SK-N-SH (cell line): ENCODE measurements around the gene S100P. TPM values are rescaled to one million over a fixed set of nuclear protein-coding genes. Genes with fewer than 3 reads are reported as not detected.

ENCODE experiments used
- CTCF ChIA-PET: fragments of 300-600, 350-600 bp; formaldehyde crosslinking; extraction: SDS; loops from one replicate; lab custom pipeline; 2021; lab: Yijun Ruan, JAX
- POLR2A ChIA-PET: fragments of 350-600 bp; sonication (Branson Sonifier 250); formaldehyde crosslinking; extraction: SDS; loops from one replicate; lab custom pipeline; 2020; ENCODE audit warnings: antibody characterized with exemption, inconsistent platforms; lab: Yijun Ruan, JAX
- DNase-seq: peaks from one replicate; pipeline ENCODE4 v3.0.0; 2012
- H2AFZ ChIP-seq: fragments of 200-600 bp; sonication (generic); 2 replicates; pipeline ENCODE4 v1.8.1; 2016; ENCODE audit warnings: antibody characterized with exemption, mild to moderate bottlenecking, low read depth
- H3F3A ChIP-seq: fragments of 200-600 bp; sonication (generic); replicated peaks from 2 replicates; pipeline ENCODE3; 2016; ENCODE audit warnings: antibody characterized with exemption, mild to moderate bottlenecking; ENCODE audit not compliant: insufficient read depth
- H3K27ac ChIP-seq, 2 experiments: fragments of 200-500 bp in 1 of 2; fragments of 200-600 bp in 1 of 2; sonication (Bioruptor generic) in 1 of 2; sonication (generic), shearing (Covaris generic) in 1 of 2; 2 replicates each; pipeline versions ENCODE4 v1.5.1 to v1.6.1; 2014 to 2016; ENCODE audit warnings: low read depth in 2 of 2, inconsistent platforms in 1 of 2, low read length in 1 of 2, mild to moderate bottlenecking in 1 of 2, mixed read lengths in 1 of 2
- H3K27me3 ChIP-seq: fragments of 200-600 bp; sonication (generic), shearing (Covaris generic); 2 replicates; pipeline ENCODE4 v1.6.1; 2016; ENCODE audit warnings: mixed run types; ENCODE audit not compliant: insufficient read depth
- H3K36me3 ChIP-seq, 2 experiments: fragments of 200-500 bp in 1 of 2; fragments of 200-600 bp in 1 of 2; sonication (Bioruptor generic) in 1 of 2; sonication (generic) in 1 of 2; replicated peaks in 1 of 2; 2 replicates each; pipeline versions ENCODE3 to v1.5.1; 2014 to 2016; ENCODE audit warnings: low read length in 1 of 2, mild to moderate bottlenecking in 1 of 2; ENCODE audit not compliant: insufficient read depth in 2 of 2, control insufficient read depth in 1 of 2
- H3K4me1 ChIP-seq, 2 experiments: fragments of 200-500 bp in 1 of 2; fragments of 200-600 bp in 1 of 2; sonication (Bioruptor generic) in 1 of 2; sonication (generic), shearing (Covaris generic) in 1 of 2; 2 replicates each; pipeline versions ENCODE4 v1.5.1 to v1.6.1; 2014 to 2016; ENCODE audit warnings: low read depth in 1 of 2, low read length in 1 of 2, mixed run types in 1 of 2; ENCODE audit not compliant: insufficient read depth in 2 of 2, control insufficient read depth in 1 of 2
- H3K4me2 ChIP-seq: fragments of 200-600 bp; sonication (generic), shearing (Covaris generic); 2 replicates; pipeline ENCODE4 v1.6.1; 2017; ENCODE audit warnings: mixed run types
- H3K4me3 ChIP-seq, 2 experiments: fragments of 200-500 bp in 1 of 2; fragments of 200-600 bp in 1 of 2; sonication (Bioruptor generic) in 1 of 2; sonication (generic), shearing (Covaris generic) in 1 of 2; 2 replicates each; pipeline versions ENCODE4 v1.5.1 to v1.8.1; 2014 to 2016; ENCODE audit warnings: low read depth in 2 of 2, inconsistent platforms in 1 of 2, low read length in 1 of 2, mild to moderate bottlenecking in 1 of 2, mixed read lengths in 1 of 2, moderate library complexity in 1 of 2
- H3K79me2 ChIP-seq: fragments of 200-600 bp; sonication (generic); 2 replicates; pipeline ENCODE4 v1.8.1; 2017; ENCODE audit warnings: mild to moderate bottlenecking; ENCODE audit not compliant: insufficient read depth
- H3K9ac ChIP-seq: fragments of 200-600 bp; sonication (generic); 2 replicates; pipeline ENCODE4 v1.6.1; 2017; ENCODE audit warnings: mixed run types
- H3K9me2 ChIP-seq: fragments of 200-600 bp; sonication (generic); 2 replicates; pipeline ENCODE4 v1.6.1; 2017; ENCODE audit warnings: mixed run types
- H3K9me3 ChIP-seq: fragments of 200-600 bp; sonication (generic); 2 replicates; pipeline ENCODE4 v1.6.1; 2017; ENCODE audit warnings: mixed run types, mild to moderate bottlenecking, moderate library complexity
- H4K20me1 ChIP-seq: fragments of 200-600 bp; sonication (generic); 2 replicates; pipeline ENCODE4 v1.6.1; 2017; ENCODE audit warnings: mild to moderate bottlenecking, mixed run types; ENCODE audit not compliant: insufficient read depth
- CHD2 ChIP-seq: fragments of 150-350 bp; IDR thresholded peaks from 2 replicates; pipeline ENCODE4 v1.6.1; 2018; ENCODE audit warnings: low read length; ENCODE audit not compliant: partially characterized antibody
- ELF1 ChIP-seq: IDR thresholded peaks from 2 replicates; pipeline ENCODE4 v1.4.0; 2012
- EP300 ChIP-seq, 2 experiments: IDR thresholded peaks; 2 replicates each; pipeline versions ENCODE4 v1.4.0 to v1.6.1; 2012; ENCODE audit warnings: borderline replicate concordance in 1 of 2, low read depth in 1 of 2, low read length in 1 of 2
- FOSL2 ChIP-seq: IDR thresholded peaks from 2 replicates; pipeline ENCODE4 v1.4.0; 2012; ENCODE audit warnings: low read depth, mild to moderate bottlenecking, moderate library complexity, borderline replicate concordance
- IRF3 ChIP-seq: fragments of 150-350 bp; IDR thresholded peaks from 2 replicates; pipeline ENCODE4 v1.6.1; 2016; ENCODE audit warnings: mild to moderate bottlenecking, low read depth, low read length
- MAX ChIP-seq: IDR thresholded peaks from 2 replicates; pipeline ENCODE4 v1.4.0; 2012; ENCODE audit warnings: low read depth
- MEF2A ChIP-seq: IDR thresholded peaks from 2 replicates; pipeline ENCODE4 v1.4.0; 2012; ENCODE audit warnings: low read depth, borderline replicate concordance
- POLR2AphosphoS5 ChIP-seq: IDR thresholded peaks from 2 replicates; pipeline ENCODE4 v1.6.1; 2012; ENCODE audit warnings: low read depth, low read length
- RXRA ChIP-seq: IDR thresholded peaks from 2 replicates; pipeline ENCODE4 v1.4.0; 2012; ENCODE audit warnings: low read depth, mild to moderate bottlenecking, borderline replicate concordance
- TCF12 ChIP-seq: IDR thresholded peaks from 2 replicates; pipeline ENCODE4 v1.4.0; 2012
- TEAD4 ChIP-seq: IDR thresholded peaks from 2 replicates; pipeline ENCODE4 v1.4.0; 2012; ENCODE audit warnings: mild to moderate bottlenecking, borderline replicate concordance; ENCODE audit not compliant: insufficient read depth
- WGBS: methylation state at CpG from one replicate; pipeline ENCODE4 v1.1.6; 2017; ENCODE audit warnings: low lambda C conversion rate; 5-methylcytosine and 5-hydroxymethylcytosine counted together
- polyA plus RNA-seq, 3 experiments: library from polyadenylated mRNA; depleted of rRNA; stranded (reverse); fragments of >200 nt; gene quantifications; 2 replicates each; pipeline ENCODE4 v1.2.3, GENCODE V29; 2012
- TF ChIP-seq, protein P1 (sequence below): IDR thresholded peaks from 2 replicates; pipeline ENCODE4 v1.6.1; 2012; ENCODE audit warnings: mild to moderate bottlenecking, low read depth, low read length, moderate library complexity

The S100P gene
- polyA plus RNA-seq, 1 of the 3 experiments (the other 2 are of a cell fraction): not detected

- no peak for TF ChIP-seq FOSL2
Observed at GRCh38 chr4:6660430-6660829, 33.2 kb upstream of the S100P start (continued).

DNA sequence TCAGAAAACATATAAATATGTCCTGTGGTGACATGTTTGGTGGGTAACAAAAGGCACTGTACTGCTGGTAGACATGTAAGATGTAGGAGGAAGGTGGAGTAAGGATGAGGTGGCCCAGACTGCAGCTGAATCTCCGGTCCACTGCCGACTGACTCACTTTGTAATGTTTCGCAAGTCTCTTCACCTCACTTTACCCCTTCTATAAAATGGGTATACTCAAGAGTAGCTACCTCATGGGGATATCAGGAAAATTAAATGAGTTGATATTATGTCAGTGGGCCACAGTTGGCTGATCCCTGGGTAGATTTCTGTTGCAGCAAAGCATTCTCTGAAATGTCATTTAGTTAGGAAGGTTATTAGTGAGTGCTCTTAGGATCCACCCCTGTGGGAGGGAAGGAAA is 31.1 kb upstream of the S100P start:
- Histone ChIP-seq H4K20me1 (no peaks in the 10 kb centered on the region), H3K4me2 (no peak overlapping the region), H3K9ac (no peak overlapping the region), H3K36me3 (no peaks in the 10 kb centered on the region), H3K9me3 (no peaks in the 10 kb centered on the region), H3K79me2 (no peaks in the 10 kb centered on the region), H3K27ac (no peak overlapping the region), H3K27me3 (no peaks in the 10 kb centered on the region), H3K4me1 (peaks cover 0 to 3% of the 10 kb centered on the region in 2 experiments; a peak in 1 of 4 replicates), H3K9me2 (no peaks in the 10 kb centered on the region), H3F3A (no peaks in the 10 kb centered on the region), H2AFZ (no peak overlapping the region), H3K4me3 (no peak overlapping the region)
- ChIA-PET CTCF (interaction anchor here (1.0 to 4.1 kb wide), 2 partner anchors 12 to 102 kb away, joined by 3 to 25 read pairs; a partner anchor contains a TSS), POLR2A (interaction anchor here (0.6 to 1.1 kb wide), 2 partner anchors 15 to 31 kb away, joined by 3 read pairs; partner anchors contain the start of gene S100P)
- no peak for DNase-seq
- WGBS: 81% methylated on average over 3 of the region's 3 CpGs
- TF ChIP-seq CHD2 (no peak), RXRA (no peak), MEF2A (no peak), EP300 (IDR thresholded peaks at IDR 0.05; ENCODE audit: borderline replicate concordance in 1 of 2, low read depth in 1 of 2, low read length in 1 of 2) (no peak), POLR2AphosphoS5 (no peak), TCF12 (no peak), FOSL2 (no peak)

DNA sequence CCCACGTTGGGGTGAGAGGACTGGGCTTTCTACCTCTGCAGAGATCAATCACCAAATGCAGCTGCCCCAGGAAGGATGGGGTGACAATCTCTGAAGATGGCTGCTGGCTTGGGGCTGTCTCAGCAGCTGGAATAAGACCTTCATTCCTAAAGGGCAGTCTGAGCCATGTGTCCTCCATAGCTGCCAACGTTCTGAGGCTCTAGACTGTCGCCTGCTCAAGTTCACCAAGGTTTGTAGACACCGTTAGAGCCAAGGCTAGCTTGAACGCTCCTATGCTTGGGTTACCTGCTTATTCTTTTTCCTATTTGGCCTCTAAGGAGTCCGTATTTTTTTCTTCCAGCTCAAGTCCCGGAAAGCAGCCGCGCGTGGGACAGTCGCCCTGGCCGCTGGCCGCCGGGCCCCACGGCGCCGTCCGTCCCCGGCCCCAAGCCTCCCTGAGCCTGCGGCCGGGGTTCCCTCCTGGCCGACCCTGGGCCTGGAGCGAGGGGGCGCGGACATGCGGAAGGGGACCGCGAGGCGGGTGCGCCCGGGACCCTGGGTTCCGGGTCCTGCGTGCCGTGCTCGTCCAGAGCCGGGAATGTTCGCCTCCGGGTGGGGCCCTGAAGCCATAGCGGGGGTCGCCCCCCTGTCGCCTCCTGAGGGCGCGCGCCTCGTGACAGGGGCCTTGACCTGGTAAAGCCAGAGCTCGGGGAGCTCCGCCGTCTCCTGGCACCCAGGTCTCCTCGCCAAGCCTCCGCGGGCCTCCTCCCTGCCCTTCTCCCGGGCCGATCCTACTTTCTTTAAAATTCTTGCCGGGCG is 29.9 kb upstream of the S100P start:
- POLR2A ChIA-PET: interaction anchor here (0.6 to 1.4 kb wide), 3 partner anchors 10 to 29 kb away, joined by 3 to 7 read pairs (median 5); partner anchors contain the start of genes MRFAP1 and S100P
- H3K27me3 ChIP-seq: no peaks in the 10 kb centered on the region
- no peaks in the 10 kb centered on the region for H3K9me3 ChIP-seq
- 81% methylated on average over 26 of the region's 55 CpGs for WGBS
- TF ChIP-seq MEF2A (no peak), ELF1 (no peak)
- TF ChIP-seq, all 33 proteins: peak for 0
- H3F3A ChIP-seq: peaks cover 6% of the 10 kb centered on the region
- no peak overlapping the region for H3K4me2 ChIP-seq
- no peak overlapping the region for H3K9ac ChIP-seq
- no peaks in the 10 kb centered on the region for H3K9me2 ChIP-seq
- no peak overlapping the region for H3K27ac ChIP-seq
- no peaks in the 10 kb centered on the region for H3K79me2 ChIP-seq
- H3K4me1 ChIP-seq: peaks cover 0 to 3% of the 10 kb centered on the region in 2 experiments; a peak in 1 of 4 replicates
- H3K4me3 ChIP-seq: no peak overlapping the region
- no peak overlapping the region for H2AFZ ChIP-seq
- H4K20me1 ChIP-seq: no peaks in the 10 kb centered on the region
- CTCF ChIA-PET: interaction anchor here (0.8 to 4.1 kb wide), 7 partner anchors 8 to 210 kb away, joined by 3 to 25 read pairs (median 4); a partner anchor contains a TSS
- H3K36me3 ChIP-seq: no peaks in the 10 kb centered on the region
- peak; percentile 49 for DNase-seq

GRCh38 chr4:6665320-6665654 is 28.4 kb upstream of the S100P start:
- no peak overlapping the region for H2AFZ ChIP-seq
- peaks cover 0 to 3% of the 10 kb centered on the region in 2 experiments; a peak in 1 of 4 replicates for H3K4me1 ChIP-seq
- H3K9me2 ChIP-seq: no peaks in the 10 kb centered on the region
- DNase-seq: no peak
- peaks cover 8% of the 10 kb centered on the region for H3F3A ChIP-seq
- H3K4me2 ChIP-seq: no peak overlapping the region
- no peak overlapping the region for H3K9ac ChIP-seq
- no peak overlapping the region for H3K27ac ChIP-seq
- no peaks in the 10 kb centered on the region for H3K9me3 ChIP-seq
- no peak overlapping the region for H3K4me3 ChIP-seq
- no peaks in the 10 kb centered on the region for H3K79me2 ChIP-seq
- H4K20me1 ChIP-seq: no peaks in the 10 kb centered on the region
- H3K36me3 ChIP-seq: no peaks in the 10 kb centered on the region
- H3K27me3 ChIP-seq: no peaks in the 10 kb centered on the region
- CTCF ChIA-PET: no interaction called here
- 97% methylated on average over 9 of the region's 9 CpGs for WGBS
- POLR2A ChIA-PET: no interaction called here
- TF ChIP-seq IRF3 (no peak), MEF2A (no peak), TEAD4 (no peak), MAX (no peak)
- TF ChIP-seq, protein P1, sequence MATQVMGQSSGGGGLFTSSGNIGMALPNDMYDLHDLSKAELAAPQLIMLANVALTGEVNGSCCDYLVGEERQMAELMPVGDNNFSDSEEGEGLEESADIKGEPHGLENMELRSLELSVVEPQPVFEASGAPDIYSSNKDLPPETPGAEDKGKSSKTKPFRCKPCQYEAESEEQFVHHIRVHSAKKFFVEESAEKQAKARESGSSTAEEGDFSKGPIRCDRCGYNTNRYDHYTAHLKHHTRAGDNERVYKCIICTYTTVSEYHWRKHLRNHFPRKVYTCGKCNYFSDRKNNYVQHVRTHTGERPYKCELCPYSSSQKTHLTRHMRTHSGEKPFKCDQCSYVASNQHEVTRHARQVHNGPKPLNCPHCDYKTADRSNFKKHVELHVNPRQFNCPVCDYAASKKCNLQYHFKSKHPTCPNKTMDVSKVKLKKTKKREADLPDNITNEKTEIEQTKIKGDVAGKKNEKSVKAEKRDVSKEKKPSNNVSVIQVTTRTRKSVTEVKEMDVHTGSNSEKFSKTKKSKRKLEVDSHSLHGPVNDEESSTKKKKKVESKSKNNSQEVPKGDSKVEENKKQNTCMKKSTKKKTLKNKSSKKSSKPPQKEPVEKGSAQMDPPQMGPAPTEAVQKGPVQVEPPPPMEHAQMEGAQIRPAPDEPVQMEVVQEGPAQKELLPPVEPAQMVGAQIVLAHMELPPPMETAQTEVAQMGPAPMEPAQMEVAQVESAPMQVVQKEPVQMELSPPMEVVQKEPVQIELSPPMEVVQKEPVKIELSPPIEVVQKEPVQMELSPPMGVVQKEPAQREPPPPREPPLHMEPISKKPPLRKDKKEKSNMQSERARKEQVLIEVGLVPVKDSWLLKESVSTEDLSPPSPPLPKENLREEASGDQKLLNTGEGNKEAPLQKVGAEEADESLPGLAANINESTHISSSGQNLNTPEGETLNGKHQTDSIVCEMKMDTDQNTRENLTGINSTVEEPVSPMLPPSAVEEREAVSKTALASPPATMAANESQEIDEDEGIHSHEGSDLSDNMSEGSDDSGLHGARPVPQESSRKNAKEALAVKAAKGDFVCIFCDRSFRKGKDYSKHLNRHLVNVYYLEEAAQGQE: no peak
